Thyroid gland (tissue), 4 donors: Measurements from ENCODE around the gene ACTL6B.

ENCODE experiments used
- POLR2A ChIP-seq, 2 donors: fragments of 450-650 bp; IDR thresholded peaks; one replicate each; pipeline ENCODE4 v1.6.1; 2017; ENCODE audit warnings: antibody characterized with exemption in 2 of 2, mild to moderate bottlenecking in 2 of 2, moderate library complexity in 1 of 2
- TF ChIP-seq, protein P1 (sequence below), 6 experiments: fragments of 200-600 bp in 3 of 6; fragments of 450-650 bp in 3 of 6; sonication (generic) in 3 of 6; IDR thresholded peaks; one replicate each; pipeline ENCODE4 v1.5.1; 2016 to 2019; ENCODE audit warnings: antibody characterized with exemption in 6 of 6, mild to moderate bottlenecking in 2 of 6, inconsistent platforms in 1 of 6, moderate library complexity in 1 of 6

DNA sequence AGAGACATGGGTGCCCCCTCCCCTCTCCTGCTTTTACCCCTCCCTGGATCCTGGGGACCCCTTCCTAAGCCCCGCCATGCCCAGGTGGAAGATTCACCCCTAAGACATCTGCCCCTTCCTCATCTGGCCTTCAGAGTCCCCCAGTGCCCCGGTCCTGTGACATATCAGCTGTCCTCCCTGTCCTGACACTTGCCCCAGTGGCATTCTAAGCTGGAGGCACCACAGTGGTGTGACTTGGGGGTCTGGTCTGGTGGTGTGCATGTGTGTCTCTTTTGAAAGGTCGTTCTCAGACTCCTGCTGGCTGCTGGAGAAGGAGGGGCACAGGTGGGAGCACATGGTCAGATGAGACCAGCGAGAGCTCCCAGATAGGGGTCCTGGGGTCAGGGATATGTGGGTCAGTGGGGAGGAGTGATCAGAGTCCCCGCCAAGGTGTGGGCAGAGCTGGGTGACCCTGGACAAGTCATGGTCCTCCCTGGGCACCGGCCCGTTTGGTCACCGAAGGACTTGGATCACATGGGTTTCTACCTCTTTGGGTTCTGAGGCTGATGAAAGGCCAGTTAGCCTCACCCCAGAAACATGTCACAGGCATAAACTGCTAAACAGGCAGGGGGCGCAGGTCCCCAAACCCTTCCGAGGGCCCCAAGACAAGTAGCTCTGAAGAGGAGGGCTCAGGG lies 14.3 kb downstream of the ACTL6B start:
- TF ChIP-seq, protein P1, sequence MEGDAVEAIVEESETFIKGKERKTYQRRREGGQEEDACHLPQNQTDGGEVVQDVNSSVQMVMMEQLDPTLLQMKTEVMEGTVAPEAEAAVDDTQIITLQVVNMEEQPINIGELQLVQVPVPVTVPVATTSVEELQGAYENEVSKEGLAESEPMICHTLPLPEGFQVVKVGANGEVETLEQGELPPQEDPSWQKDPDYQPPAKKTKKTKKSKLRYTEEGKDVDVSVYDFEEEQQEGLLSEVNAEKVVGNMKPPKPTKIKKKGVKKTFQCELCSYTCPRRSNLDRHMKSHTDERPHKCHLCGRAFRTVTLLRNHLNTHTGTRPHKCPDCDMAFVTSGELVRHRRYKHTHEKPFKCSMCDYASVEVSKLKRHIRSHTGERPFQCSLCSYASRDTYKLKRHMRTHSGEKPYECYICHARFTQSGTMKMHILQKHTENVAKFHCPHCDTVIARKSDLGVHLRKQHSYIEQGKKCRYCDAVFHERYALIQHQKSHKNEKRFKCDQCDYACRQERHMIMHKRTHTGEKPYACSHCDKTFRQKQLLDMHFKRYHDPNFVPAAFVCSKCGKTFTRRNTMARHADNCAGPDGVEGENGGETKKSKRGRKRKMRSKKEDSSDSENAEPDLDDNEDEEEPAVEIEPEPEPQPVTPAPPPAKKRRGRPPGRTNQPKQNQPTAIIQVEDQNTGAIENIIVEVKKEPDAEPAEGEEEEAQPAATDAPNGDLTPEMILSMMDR (IDR thresholded peaks at IDR 0.05) = no peak
- no peak for TF ChIP-seq POLR2A (IDR thresholded peaks at IDR 0.05)
